IMR-90 (cell line): ENCODE data around the gene SIX5. TPM values are rescaled to one million over a fixed set of nuclear protein-coding genes. Genes with fewer than 3 reads are reported as not detected.

ENCODE experiments used
- ATAC-seq: fragments of 200-7000 bp; cut with Tn5 transposase; 2 replicates; pipeline ENCODE4 v1.9.1; 2020; ENCODE audit warnings: low read depth, mild to moderate bottlenecking, moderate library complexity
- Bru-seq: library from RNA; stranded (reverse); fragments of 400-500 nt; gene quantifications from one replicate; lab custom pipeline; 2021; lab: Mats Ljungman, UMichigan
- BruChase-seq, 2 experiments: library from RNA; stranded (reverse); fragments of 400-500 nt; gene quantifications; one replicate each; lab custom pipeline; 2021; lab: Mats Ljungman, UMichigan
- BruUV-seq: library from RNA; stranded (reverse); fragments of 400-500 nt; replicated peaks from 2 replicates; lab custom pipeline; 2021; lab: Mats Ljungman, UMichigan
- CTCF ChIA-PET: fragments of 300-600 bp; formaldehyde crosslinking; extraction: SDS; loops from one replicate; lab custom pipeline; 2021; ENCODE audit warnings: antibody characterized with exemption; lab: Yijun Ruan, JAX
- POLR2A ChIA-PET: fragments of 300-600 bp; sonication (Branson Sonifier 250); formaldehyde crosslinking; loops from one replicate; lab custom pipeline; 2022; ENCODE audit warnings: antibody characterized with exemption; ENCODE audit not compliant: unreplicated experiment; lab: Charles Lee
- DNase-seq: peaks from one replicate; pipeline ENCODE4 v3.0.0; 2013
- H2AFZ ChIP-seq: replicated peaks from 2 replicates; pipeline ENCODE3; 2013; ENCODE audit warnings: low read length, mild to moderate bottlenecking; ENCODE audit not compliant: poor library complexity
- H2AK5ac ChIP-seq: 2 replicates; pipeline ENCODE4 v1.6.1; 2013; ENCODE audit warnings: low read depth, low read length, inconsistent platforms
- H2AK9ac ChIP-seq: replicated peaks from 2 replicates; pipeline ENCODE3; 2013; ENCODE audit warnings: mild to moderate bottlenecking, low read depth, low read length, moderate library complexity; ENCODE audit not compliant: poor library complexity
- H2BK120ac ChIP-seq: 2 replicates; pipeline ENCODE4 v1.6.1; 2013; ENCODE audit warnings: low read depth, low read length, inconsistent platforms
- H2BK15ac ChIP-seq: 3 replicates; pipeline ENCODE4 v1.6.1; 2013; ENCODE audit warnings: low read depth, low read length, inconsistent platforms
- H2BK20ac ChIP-seq: 2 replicates; pipeline ENCODE4 v1.6.1; 2013; ENCODE audit warnings: low read depth, mild to moderate bottlenecking, inconsistent platforms, low read length, moderate library complexity
- H2BK5ac ChIP-seq: 2 replicates; pipeline ENCODE4 v1.6.1; 2013; ENCODE audit warnings: mild to moderate bottlenecking, low read depth, low read length, inconsistent platforms; ENCODE audit not compliant: poor library complexity, severe bottlenecking
- H3K14ac ChIP-seq: replicated peaks from 2 replicates; pipeline ENCODE4 v1.6.1; 2013; ENCODE audit warnings: low read depth, low read length, inconsistent platforms
- H3K18ac ChIP-seq: 2 replicates; pipeline ENCODE4 v1.6.1; 2013; ENCODE audit warnings: low read depth, low read length, control low read depth
- H3K23ac ChIP-seq: 2 replicates; pipeline ENCODE4 v1.6.1; 2013; ENCODE audit warnings: low read depth, low read length, inconsistent platforms
- H3K27ac ChIP-seq: 2 replicates; pipeline ENCODE4 v1.5.1; 2013; ENCODE audit warnings: mild to moderate bottlenecking, control low read depth, low read length; ENCODE audit not compliant: insufficient read depth
- H3K27me3 ChIP-seq: 2 replicates; pipeline ENCODE4 v1.6.1; 2013; ENCODE audit warnings: low read length; ENCODE audit not compliant: control insufficient read depth, insufficient read depth
- H3K36me3 ChIP-seq: 2 replicates; pipeline ENCODE4 v1.6.1; 2013; ENCODE audit warnings: low read length, mixed read lengths; ENCODE audit not compliant: control insufficient read depth, insufficient read depth
- H3K4ac ChIP-seq: 2 replicates; pipeline ENCODE4 v1.6.1; 2013; ENCODE audit warnings: low read depth, low read length, inconsistent platforms
- H3K4me1 ChIP-seq: 2 replicates; pipeline ENCODE4 v1.6.1; 2013; ENCODE audit warnings: low read length, mixed read lengths; ENCODE audit not compliant: control insufficient read depth, insufficient read depth
- H3K4me2 ChIP-seq: 2 replicates; pipeline ENCODE4 v1.6.1; 2013; ENCODE audit warnings: low read depth, mild to moderate bottlenecking, control low read depth, low read length, moderate library complexity
- H3K4me3 ChIP-seq: 2 replicates; pipeline ENCODE4 v1.5.1; 2013; ENCODE audit warnings: low read depth, mild to moderate bottlenecking, control low read depth, low read length, moderate library complexity; ENCODE audit not compliant: insufficient read depth
- H3K56ac ChIP-seq: 2 replicates; pipeline ENCODE4 v1.6.1; 2013; ENCODE audit warnings: low read length, inconsistent platforms; ENCODE audit not compliant: insufficient read depth; ENCODE audit errors: extremely low read depth
- H3K79me1 ChIP-seq, 2 experiments: 2 replicates each; pipeline ENCODE4 v1.6.1; 2013; ENCODE audit warnings: low read length in 2 of 2, inconsistent platforms in 1 of 2, low read depth in 1 of 2
- H3K9ac ChIP-seq: 2 replicates; pipeline ENCODE4 v1.6.1; 2013; ENCODE audit warnings: low read depth, low read length, control low read depth
- H3K9me1 ChIP-seq: 2 replicates; pipeline ENCODE4 v1.6.1; 2013; ENCODE audit warnings: low read length, inconsistent platforms; ENCODE audit not compliant: insufficient read depth
- H3K9me3 ChIP-seq: 2 replicates; pipeline ENCODE4 v1.6.1; 2013; ENCODE audit warnings: low read length; ENCODE audit not compliant: control insufficient read depth, insufficient read depth
- H4K20me1 ChIP-seq: 2 replicates; pipeline ENCODE4 v1.6.1; 2013; ENCODE audit warnings: low read length, inconsistent platforms; ENCODE audit not compliant: insufficient read depth
- H4K5ac ChIP-seq: 2 replicates; pipeline ENCODE4 v1.6.1; 2013; ENCODE audit warnings: mild to moderate bottlenecking, low read depth, low read length, control low read depth
- H4K8ac ChIP-seq, 2 experiments: 2 replicates each; pipeline ENCODE4 v1.6.1; 2013; ENCODE audit warnings: low read depth in 2 of 2, low read length in 2 of 2, control low read depth in 1 of 2, inconsistent platforms in 1 of 2
- H4K91ac ChIP-seq: 2 replicates; pipeline ENCODE4 v1.6.1; 2013; ENCODE audit warnings: low read depth, low read length, inconsistent platforms; ENCODE audit not compliant: insufficient read depth
- BHLHE40 ChIP-seq: fragments of 150-350 bp; IDR thresholded peaks from 2 replicates; pipeline ENCODE4 v1.6.1; 2016; ENCODE audit warnings: mild to moderate bottlenecking, low read depth, low read length
- CEBPB ChIP-seq: IDR thresholded peaks from 2 replicates; pipeline ENCODE4 v1.6.1; 2012; ENCODE audit warnings: low read depth, low read length, improper control_type of control experiment
- FOS ChIP-seq: fragments of 150-350 bp; IDR thresholded peaks from 2 replicates; pipeline ENCODE4 v1.6.1; 2016; ENCODE audit warnings: low read depth, low read length
- MAZ ChIP-seq: IDR thresholded peaks from 2 replicates; pipeline ENCODE4 v1.6.1; 2012; ENCODE audit warnings: low read depth, mild to moderate bottlenecking, low read length, improper control_type of control experiment, moderate library complexity, borderline replicate concordance
- MXI1 ChIP-seq: IDR thresholded peaks from 2 replicates; pipeline ENCODE4 v1.6.1; 2012; ENCODE audit warnings: low read depth, mild to moderate bottlenecking, low read length, moderate library complexity, borderline replicate concordance
- POLR2A ChIP-seq: IDR thresholded peaks from 2 replicates; pipeline ENCODE4 v1.6.1; 2012; ENCODE audit warnings: mild to moderate bottlenecking, low read depth, low read length
- RAD21 ChIP-seq: IDR thresholded peaks from 2 replicates; pipeline ENCODE4 v1.6.1; 2012; ENCODE audit warnings: low read length, improper control_type of control experiment
- RCOR1 ChIP-seq: IDR thresholded peaks from 2 replicates; pipeline ENCODE4 v1.6.1; 2012; ENCODE audit warnings: mild to moderate bottlenecking, low read length, improper control_type of control experiment; ENCODE audit not compliant: insufficient replicate concordance
- USF2 ChIP-seq: fragments of 150-350 bp; IDR thresholded peaks from 2 replicates; pipeline ENCODE4 v1.6.1; 2017; ENCODE audit warnings: mild to moderate bottlenecking, antibody characterized with exemption, low read length, low read depth
- WGBS, 2 experiments: methylation state at CpG; one replicate each; pipeline versions ENCODE4 v1.1.5 to v1.1.7; 2013; ENCODE audit warnings: missing lambda C conversion rate in 2 of 2; ENCODE audit not compliant: insufficient read length in 1 of 2; ENCODE audit errors: extremely low coverage in 2 of 2; 5-methylcytosine and 5-hydroxymethylcytosine counted together
- dilution Hi-C: fragments of 300-500 bp; cut with HindIII; formaldehyde crosslinking; loops from one replicate; pipeline ENCODE4 v1.14.3; 2018; ENCODE audit warnings: low sequenced_read_pairs; ENCODE audit not compliant: unreplicated experiment
- in situ Hi-C: fragments of 300-500 bp; cut with MboI; formaldehyde crosslinking; loops from 3 replicates; pipeline ENCODE4 v1.14.3; 2019; ENCODE audit warnings: low sequenced_read_pairs, inconsistent platforms, mixed read lengths
- intact Hi-C: fragments of 100-400 bp; cut with micrococcal nuclease; formaldehyde crosslinking; loops from 2 replicates; pipeline ENCODE4 v1.10.0; 2022
- long read RNA-seq: library from polyadenylated mRNA; unstranded; transcript quantifications from one replicate; pipeline ENCODE4 v2.0.0, GENCODE V29; 2021; ENCODE audit not compliant: unreplicated experiment
- polyA plus RNA-seq, 3 experiments: library from polyadenylated mRNA; depleted of rRNA; stranded (reverse); fragments of >200 nt; gene quantifications; 2 replicates each; pipeline ENCODE4 v1.2.3, GENCODE V29; 2012; ENCODE audit warnings: low replicate concordance in 1 of 3
- total RNA-seq: library from RNA; depleted of rRNA; stranded (reverse); fragments of >200 nt; gene quantifications from 2 replicates; pipeline ENCODE4 v1.2.3, GENCODE V29; 2012; rRNA removed
- TF ChIP-seq, protein P1 (sequence below): conservative IDR thresholded peaks from 2 replicates; pipeline ENCODE4 v1.5.1; 2012; ENCODE audit warnings: mild to moderate bottlenecking, low read depth, low read length, improper control_type of control experiment

The SIX5 gene
- total RNA-seq, result 0.90 and 1.4 TPM in 2 replicates
- polyA plus RNA-seq (2012; rRNA removed), result 15.5 TPM in 2 replicates
- polyA plus RNA-seq (2012; cell fraction: cytosol; rRNA removed), result 11.5 and 18.1 TPM in 2 replicates
- 24.5 and 68.5 TPM in 2 replicates for polyA plus RNA-seq (2012; cell fraction: nucleus; rRNA removed; ENCODE audit: low replicate concordance)
- Bru-seq, nascent RNA, result percentile 30 among the genes with signal in this experiment
- percentile 45 among the genes with signal in this experiment for BruChase-seq, experiment 1, labeled RNA remaining after a 6-hour chase
- percentile 46 among the genes with signal in this experiment for BruChase-seq, experiment 2, labeled RNA remaining after a 2-hour chase
- long read RNA-seq, partial matches to known transcripts, result 0 of 11 reads
- long read RNA-seq, other reads (novel, unspliced or antisense), result 10 of 11 reads

GRCh38 chr19:45768984-45769782 is at the start of gene SIX5:
Gene SIX5 (minus strand): TSS chr19:45769252. CDS start chr19:45768844, 408 bp downstream.
- Histone ChIP-seq H3K9ac (peak within 1 kb of the TSS; percentile 94), H2AK9ac (peak within 1 kb of the TSS; percentile 98), H3K56ac (peak within 1 kb of the TSS; percentile 74), H3K9me1 (no peaks in the 10 kb centered on the region; the same call in 1 of the 2 replicates), H3K36me3 (peaks cover 8% of the 10 kb centered on the region; the same call in 1 of the 2 replicates), H3K27me3 (no peaks in the 10 kb centered on the region), H3K18ac (peak within 1 kb of the TSS; percentile 72), H3K14ac (peak within 1 kb of the TSS; percentile 68), H3K23ac (peak within 1 kb of the TSS; percentile 57), H4K8ac (peak within 1 kb of the TSS; percentile 15 to 82; a peak in 3 of 4 replicates), H3K9me3 (no peaks in the 10 kb centered on the region), H2AFZ (peak within 1 kb of the TSS; percentile 94), H2BK120ac (peak within 1 kb of the TSS; percentile 63), H3K27ac (peak within 1 kb of the TSS; percentile 98), H4K91ac (peak within 1 kb of the TSS; percentile 92), H3K4me3 (peak within 1 kb of the TSS; percentile 62), H2BK15ac (peak within 1 kb of the TSS; percentile 52; the same call in 1 of the 3 replicates), H4K20me1 (peaks cover 12% of the 10 kb centered on the region), H3K4me1 (peaks cover 16% of the 10 kb centered on the region), H4K5ac (peak within 1 kb of the TSS; percentile 78), H2BK20ac (0 out of 2 replicates have a peak within 1 kb of the TSS, but pooled peaks have one; percentile 28), H3K79me1 (peaks cover 4 to 20% of the 10 kb centered on the region in 2 experiments; a peak in 1 of 4 replicates), H3K4ac (peak within 1 kb of the TSS; percentile 89), H3K4me2 (peak within 1 kb of the TSS; percentile 87), H2AK5ac (peak within 1 kb of the TSS; percentile 86), H2BK5ac (peak within 1 kb of the TSS; percentile 97)
- peak; percentile 97 for DNase-seq
- intact Hi-C loops (loop anchor here (2.0 kb wide), 1 partner anchor 76 kb away; the partner anchor contains the start of gene QPCTL), dilution Hi-C loops (no loop called here), in situ Hi-C loops (no loop called here)
- 1% methylated on average over 15 of the region's 70 CpGs; no CpG with 5 or more reads in 1 of the 2 experiments for WGBS, 2 experiments
- CTCF ChIA-PET, result interaction anchor here (0.6 to 3.0 kb wide), 9 partner anchors 9 to 73 kb away, joined by 3 to 24 read pairs (median 4); no protein-coding TSS in a partner anchor
- POLR2A ChIA-PET, result interaction anchor here (0.6 to 1.2 kb wide), 9 partner anchors 10 to 77 kb away, joined by 3 to 11 read pairs (median 5); partner anchors contain the start of genes DMPK, DMWD, QPCTL and SNRPD2
- no TSS peak for BruUV-seq
- ATAC-seq, result peak; percentile 56
- TF ChIP-seq, protein P1, sequence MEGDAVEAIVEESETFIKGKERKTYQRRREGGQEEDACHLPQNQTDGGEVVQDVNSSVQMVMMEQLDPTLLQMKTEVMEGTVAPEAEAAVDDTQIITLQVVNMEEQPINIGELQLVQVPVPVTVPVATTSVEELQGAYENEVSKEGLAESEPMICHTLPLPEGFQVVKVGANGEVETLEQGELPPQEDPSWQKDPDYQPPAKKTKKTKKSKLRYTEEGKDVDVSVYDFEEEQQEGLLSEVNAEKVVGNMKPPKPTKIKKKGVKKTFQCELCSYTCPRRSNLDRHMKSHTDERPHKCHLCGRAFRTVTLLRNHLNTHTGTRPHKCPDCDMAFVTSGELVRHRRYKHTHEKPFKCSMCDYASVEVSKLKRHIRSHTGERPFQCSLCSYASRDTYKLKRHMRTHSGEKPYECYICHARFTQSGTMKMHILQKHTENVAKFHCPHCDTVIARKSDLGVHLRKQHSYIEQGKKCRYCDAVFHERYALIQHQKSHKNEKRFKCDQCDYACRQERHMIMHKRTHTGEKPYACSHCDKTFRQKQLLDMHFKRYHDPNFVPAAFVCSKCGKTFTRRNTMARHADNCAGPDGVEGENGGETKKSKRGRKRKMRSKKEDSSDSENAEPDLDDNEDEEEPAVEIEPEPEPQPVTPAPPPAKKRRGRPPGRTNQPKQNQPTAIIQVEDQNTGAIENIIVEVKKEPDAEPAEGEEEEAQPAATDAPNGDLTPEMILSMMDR, result no peak
- TF ChIP-seq USF2, result peak; percentile 47
- TF ChIP-seq RAD21, result no peak
- peak; percentile 93 for TF ChIP-seq MAZ
- TF ChIP-seq MXI1, result peak; percentile 65; the same call in 1 of the 2 replicates
- peak; percentile 68 for TF ChIP-seq CEBPB
- no peak for TF ChIP-seq FOS
- 0 out of 2 replicates have a peak, but pooled peaks have one; percentile 13 for TF ChIP-seq BHLHE40
- peak; percentile 93 for TF ChIP-seq RCOR1
- TF ChIP-seq POLR2A, result peak; percentile 62; the same call in 1 of the 2 replicates
